Cardiac fibroblast (primary cell): Measurements from ENCODE around the gene R3HDM2.
A peak's percentile ranks its signal among the peaks of the same experiment; 100 is the strongest.

Experiments used
- DNase-seq, 2 donors: peaks; one replicate each; pipeline versions ENCODE4 v3.0.0 to v3.0.0-alpha.2; 2010; ENCODE audit warnings: low read depth in 2 of 2
- H3K4me3 ChIP-seq, 2 donors: replicated peaks in 1 of 2; 1 replicate in 1 of 2; 2 replicates in 1 of 2; pipeline ENCODE4 v1.5.1; 2011; ENCODE audit warnings: low read depth in 2 of 2, low read length in 2 of 2, mild to moderate bottlenecking in 2 of 2, moderate library complexity in 1 of 2
- TF ChIP-seq, protein P1 (sequence below): IDR thresholded peaks from one replicate; pipeline ENCODE4 v1.5.1; 2011; ENCODE audit warnings: low read depth, mild to moderate bottlenecking, low read length, inconsistent platforms

Gene R3HDM2

GRCh38 chr12:57462251-57462911, 31.5 kb upstream of the R3HDM2 start:
- TF ChIP-seq, protein P1, sequence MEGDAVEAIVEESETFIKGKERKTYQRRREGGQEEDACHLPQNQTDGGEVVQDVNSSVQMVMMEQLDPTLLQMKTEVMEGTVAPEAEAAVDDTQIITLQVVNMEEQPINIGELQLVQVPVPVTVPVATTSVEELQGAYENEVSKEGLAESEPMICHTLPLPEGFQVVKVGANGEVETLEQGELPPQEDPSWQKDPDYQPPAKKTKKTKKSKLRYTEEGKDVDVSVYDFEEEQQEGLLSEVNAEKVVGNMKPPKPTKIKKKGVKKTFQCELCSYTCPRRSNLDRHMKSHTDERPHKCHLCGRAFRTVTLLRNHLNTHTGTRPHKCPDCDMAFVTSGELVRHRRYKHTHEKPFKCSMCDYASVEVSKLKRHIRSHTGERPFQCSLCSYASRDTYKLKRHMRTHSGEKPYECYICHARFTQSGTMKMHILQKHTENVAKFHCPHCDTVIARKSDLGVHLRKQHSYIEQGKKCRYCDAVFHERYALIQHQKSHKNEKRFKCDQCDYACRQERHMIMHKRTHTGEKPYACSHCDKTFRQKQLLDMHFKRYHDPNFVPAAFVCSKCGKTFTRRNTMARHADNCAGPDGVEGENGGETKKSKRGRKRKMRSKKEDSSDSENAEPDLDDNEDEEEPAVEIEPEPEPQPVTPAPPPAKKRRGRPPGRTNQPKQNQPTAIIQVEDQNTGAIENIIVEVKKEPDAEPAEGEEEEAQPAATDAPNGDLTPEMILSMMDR: peak; percentile 96

GRCh38 chr12:57461917-57462250, 31.0 kb upstream of the R3HDM2 start:
- DNase-seq: peak in 1 of 2 donors; percentile 17
- TF ChIP-seq, protein P1: no peak
- peak overlapping the region; percentile 63 to 66 for H3K4me3 ChIP-seq

More at GRCh38 chr12:57462251-57462911, 31.5 kb upstream of the R3HDM2 start:
- peak overlapping the region; percentile 63 to 66 for H3K4me3 ChIP-seq
- peak; percentile 89 to 91 for DNase-seq

- peak; percentile 27 to 59 for DNase-seq
- TF ChIP-seq, protein P1: no peak
- peak overlapping the region; percentile 63 to 66 for H3K4me3 ChIP-seq
These were observed 30.6 kb upstream of the R3HDM2 start for GRCh38 chr12:57461276-57461916.

GRCh38 chr12:57460841-57461275, 30.0 kb upstream of the R3HDM2 start:
- H3K4me3 ChIP-seq: peak overlapping the region; percentile 63 to 66
- no peak for DNase-seq
- TF ChIP-seq, protein P1: no peak

- DNase-seq: no peak
- peak overlapping the region; percentile 68 to 73 for H3K4me3 ChIP-seq
- TF ChIP-seq, protein P1: no peak
These were observed 29.6 kb upstream of the R3HDM2 start for GRCh38 chr12:57460468-57460784.

- TF ChIP-seq, protein P1: no peak
- no peak for DNase-seq
- H3K4me3 ChIP-seq: peak within 1 kb of the TSS; percentile 68 to 73
These were observed 29.1 kb upstream of the R3HDM2 start, which contains the start of gene GLI1 for GRCh38 chr12:57459750-57460467. TSS of gene GLI1 (plus strand) at chr12:57459785. CDS start at chr12:57463692, 3,907 bp downstream.
